Activated naive CD4-positive, alpha-beta T cell treated with anti-CD3 and anti-CD28 coated beads for 36 hours (primary cell): ENCODE measurements around the gene MLKL. TPM values are rescaled to one million over a fixed set of nuclear protein-coding genes. Genes with fewer than 3 reads are reported as not detected.
A peak's percentile ranks its signal among the peaks of the same experiment; 100 is the strongest.

Source experiments
- CTCF ChIA-PET: fragments of 350-600 bp; sonication (Branson Sonifier 250); formaldehyde crosslinking; loops from one replicate; lab custom pipeline; 2021; ENCODE audit warnings: antibody characterized with exemption; lab: Charles Lee
- DNase-seq: peaks from one replicate; pipeline ENCODE4 v3.0.0-alpha.2; 2020
- H3K27ac Mint-ChIP-seq: one replicate; pipeline ENCODE4 v1.8.0; 2021; ENCODE audit warnings: mild to moderate bottlenecking, mixed read lengths
- H3K27me3 Mint-ChIP-seq: one replicate; pipeline ENCODE4 v1.8.0; 2021; ENCODE audit warnings: low read depth, mixed read lengths
- H3K36me3 Mint-ChIP-seq: one replicate; pipeline ENCODE4 v1.8.0; 2021; ENCODE audit warnings: low read depth, mixed read lengths
- H3K4me1 Mint-ChIP-seq: one replicate; pipeline ENCODE4 v1.8.0; 2021; ENCODE audit warnings: low read depth, mixed read lengths
- H3K4me3 Mint-ChIP-seq: one replicate; pipeline ENCODE4 v1.8.0; 2021; ENCODE audit warnings: mild to moderate bottlenecking, moderate library complexity, mixed read lengths
- H3K9me3 Mint-ChIP-seq: one replicate; pipeline ENCODE4 v1.8.0; 2021; ENCODE audit warnings: mixed read lengths
- intact Hi-C: fragments of 100-400 bp; cut with micrococcal nuclease; formaldehyde crosslinking; loops from one replicate; pipeline ENCODE4 v1.15.1; 2023
- total RNA-seq, 2 experiments: library from RNA; stranded (reverse); gene quantifications; one replicate each; pipeline ENCODE4 v1.2.3, GENCODE V29; 2021

MLKL gene
- total RNA-seq, 2 experiments from 2014 or later, result 10.7 to 12.0 TPM

DNA sequence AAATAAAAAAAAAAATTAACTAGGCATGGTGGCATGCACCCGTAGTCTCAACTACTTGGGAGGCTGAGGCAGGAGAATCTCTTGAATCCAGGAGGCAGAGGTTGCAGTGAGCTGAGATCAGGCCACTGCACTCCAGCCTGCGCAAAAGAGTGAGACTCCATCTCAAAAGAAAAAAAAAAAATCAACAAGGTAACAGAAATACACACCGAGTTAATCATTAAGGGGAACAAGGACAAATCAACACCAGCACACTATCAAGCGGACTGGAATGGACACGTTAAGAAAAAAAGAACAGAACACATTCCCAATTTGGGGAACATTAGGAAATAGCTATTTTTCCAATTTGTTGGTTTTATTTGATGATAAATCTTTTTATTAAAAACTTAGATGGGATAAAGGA is 65.4 kb downstream of the MLKL start:
- CTCF ChIA-PET, result interaction anchor here (0.8 kb wide), 1 partner anchor 16 kb away, joined by 5 read pairs; no protein-coding TSS in a partner anchor
- Mint-ChIP-seq H3K27me3 (no peaks in the 10 kb centered on the region), H3K4me3 (no peak overlapping the region), H3K27ac (no peak overlapping the region), H3K4me1 (no peaks in the 10 kb centered on the region), H3K36me3 (peaks cover 44% of the 10 kb centered on the region), H3K9me3 (no peaks in the 10 kb centered on the region)
- intact Hi-C loops, result no loop called here
- DNase-seq, result no peak

DNA sequence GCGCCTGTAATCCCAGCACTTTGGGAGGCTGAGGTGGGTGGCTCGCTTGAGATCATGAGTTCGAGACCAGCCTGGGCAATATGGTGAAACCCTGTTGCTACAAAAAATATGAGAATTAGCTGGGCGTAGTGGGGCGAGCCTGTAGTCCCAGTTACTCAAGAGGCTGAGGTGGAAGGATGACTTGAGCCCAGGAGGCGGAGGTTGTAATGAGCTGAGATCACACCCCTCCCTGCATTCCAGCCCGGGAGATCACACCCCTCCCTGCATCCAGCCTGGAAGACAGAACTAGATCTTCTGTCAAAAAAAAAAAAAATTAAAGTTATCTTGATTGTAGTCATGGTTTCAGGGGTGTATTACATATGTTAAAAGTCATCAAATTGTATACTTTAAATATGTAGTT is 67.0 kb downstream of the MLKL start:
- CTCF ChIA-PET, result no interaction called here
- Mint-ChIP-seq H3K4me1 (peaks cover 7% of the 10 kb centered on the region), H3K36me3 (peaks cover 49% of the 10 kb centered on the region), H3K27me3 (no peaks in the 10 kb centered on the region), H3K9me3 (no peaks in the 10 kb centered on the region), H3K27ac (no peak overlapping the region), H3K4me3 (no peak overlapping the region)
- intact Hi-C loops, result no loop called here
- no peak for DNase-seq

DNA sequence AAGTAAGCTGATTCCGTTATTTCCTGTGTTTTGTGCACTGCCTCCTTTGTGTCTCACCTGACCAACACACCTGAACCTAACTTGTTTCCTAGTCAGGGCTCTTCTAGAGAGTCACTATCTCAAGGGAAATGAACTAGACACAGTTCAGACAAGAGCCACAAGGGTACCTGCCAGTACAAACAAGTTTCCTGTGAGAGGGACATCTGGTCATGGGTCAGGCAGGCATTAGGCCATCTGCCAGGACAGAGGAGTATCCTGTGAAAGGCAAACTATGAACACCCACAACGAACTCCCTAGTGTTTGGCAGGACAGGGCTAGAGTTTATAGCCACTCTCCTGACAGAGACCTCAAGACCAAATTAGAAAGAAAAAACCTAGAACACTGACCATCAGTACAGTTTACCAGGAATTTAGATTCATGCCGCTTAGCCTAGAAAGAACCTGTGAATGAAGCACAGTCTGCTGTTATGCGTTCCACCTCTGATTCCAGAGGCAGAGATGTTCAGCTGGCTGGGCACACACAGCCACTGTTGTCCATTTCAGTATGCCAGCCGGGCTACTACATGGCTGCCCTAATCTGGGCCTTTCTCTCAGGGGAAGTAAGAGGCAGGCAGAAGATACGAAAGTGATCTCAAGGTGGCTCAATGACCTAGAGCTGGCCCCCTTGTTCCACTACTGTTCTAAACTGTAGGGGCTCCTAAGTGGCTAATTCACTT is 73.0 kb downstream of the MLKL start:
- Mint-ChIP-seq H3K27me3 (no peaks in the 10 kb centered on the region), H3K4me3 (peak overlapping the region; percentile 29), H3K4me1 (peaks cover 48% of the 10 kb centered on the region), H3K27ac (peak overlapping the region; percentile 91), H3K36me3 (peaks cover 76% of the 10 kb centered on the region), H3K9me3 (no peaks in the 10 kb centered on the region)
- CTCF ChIA-PET, result interaction anchor here (1.0 to 1.2 kb wide), 2 partner anchors 28 to 31 kb away, joined by 4 read pairs; no protein-coding TSS in a partner anchor
- intact Hi-C loops, result loop anchor here (1.0 to 5.0 kb wide), 3 partner anchors 49 to 330 kb away; partner anchors contain the start of gene PSMD7
- DNase-seq, result no peak

DNA sequence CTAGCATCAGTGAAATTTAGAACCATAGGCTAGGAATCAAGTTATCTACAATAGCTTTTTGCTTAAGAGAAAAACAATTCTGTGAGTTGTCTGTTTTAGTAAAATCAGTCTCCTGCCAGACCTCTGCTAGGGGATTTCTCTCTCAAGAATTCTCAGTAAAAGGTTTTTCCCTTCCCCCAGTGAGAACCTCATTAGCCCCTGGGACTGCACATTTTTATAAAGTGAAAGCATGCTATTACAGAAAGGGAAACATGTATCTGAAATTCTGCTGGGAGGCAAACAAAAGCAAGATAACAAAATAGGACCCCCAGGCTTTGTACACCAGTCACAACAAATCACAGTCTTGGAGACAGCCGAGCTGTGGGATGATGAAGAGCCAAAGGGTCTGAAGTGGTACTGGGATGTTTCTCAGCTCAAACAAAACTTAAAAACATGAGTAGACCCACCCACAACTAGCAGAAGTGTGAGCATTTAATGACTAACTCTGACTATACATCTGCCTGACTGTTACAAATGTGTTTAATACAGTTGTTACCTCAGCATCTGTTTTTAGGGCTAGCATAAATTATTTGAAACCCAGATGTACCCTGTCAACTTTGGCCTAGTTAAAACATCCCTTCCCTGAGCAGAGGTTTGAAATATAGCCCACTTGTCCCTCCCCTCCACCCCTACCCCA is 73.8 kb downstream of the MLKL start:
- peak overlapping the region; percentile 17 for H3K4me3 Mint-ChIP-seq
- peak; percentile 47 for DNase-seq
- no peaks in the 10 kb centered on the region for H3K9me3 Mint-ChIP-seq
- intact Hi-C loops, result loop anchor here (1.0 to 5.0 kb wide), 7 partner anchors 20 to 330 kb away; partner anchors contain the start of genes GLG1 and PSMD7
- peaks cover 75% of the 10 kb centered on the region for H3K36me3 Mint-ChIP-seq
- no peaks in the 10 kb centered on the region for H3K27me3 Mint-ChIP-seq
- H3K4me1 Mint-ChIP-seq, result peaks cover 48% of the 10 kb centered on the region
- CTCF ChIA-PET, result interaction anchor here (0.5 to 2.1 kb wide), 4 partner anchors 10 to 36 kb away, joined by 3 to 7 read pairs (median 4); no protein-coding TSS in a partner anchor
- peak overlapping the region; percentile 91 for H3K27ac Mint-ChIP-seq

DNA sequence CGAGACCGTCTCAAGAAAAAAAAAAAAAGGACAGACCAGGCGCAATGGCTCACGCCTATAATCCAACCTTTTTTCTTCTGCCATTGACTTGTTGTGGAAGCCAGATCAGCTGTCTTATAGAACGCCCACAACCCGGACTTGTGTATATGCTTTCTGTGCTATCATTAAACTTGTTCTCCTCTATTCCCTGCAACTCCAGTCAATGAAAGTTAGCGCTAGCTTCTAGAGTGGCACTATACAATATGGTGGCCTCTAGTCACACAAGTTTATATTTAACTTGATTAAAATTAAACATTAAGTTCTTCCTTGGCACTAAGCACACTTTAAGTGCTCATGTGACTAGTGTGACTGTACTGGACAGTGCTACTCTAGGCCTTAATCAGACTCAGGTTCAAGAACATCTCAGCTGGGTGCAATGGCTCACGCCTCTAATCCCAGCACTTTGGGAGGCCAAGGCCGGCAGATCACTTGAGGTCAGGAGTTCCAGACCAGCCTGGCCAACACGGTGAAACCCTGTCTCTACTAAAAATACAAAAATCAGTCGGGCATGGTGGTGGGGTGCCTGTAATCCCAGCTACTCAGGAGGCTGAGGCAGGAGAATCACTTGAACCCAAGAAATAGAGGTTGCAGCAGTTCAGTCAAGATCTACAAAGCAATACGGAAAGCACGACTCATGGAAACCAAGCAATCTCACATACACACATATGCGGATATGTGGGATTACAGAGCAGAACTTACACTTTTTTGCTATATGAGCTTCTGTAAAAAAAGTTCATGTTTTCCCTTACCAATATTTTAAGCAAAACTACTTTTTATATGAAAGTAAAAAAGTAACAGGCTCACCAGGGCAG is 74.9 kb downstream of the MLKL start:
- H3K27ac Mint-ChIP-seq, result peak overlapping the region; percentile 91
- peak; percentile 77 for DNase-seq
- H3K36me3 Mint-ChIP-seq, result peaks cover 80% of the 10 kb centered on the region
- H3K4me1 Mint-ChIP-seq, result peaks cover 48% of the 10 kb centered on the region
- no peak overlapping the region for H3K4me3 Mint-ChIP-seq
- no peaks in the 10 kb centered on the region for H3K9me3 Mint-ChIP-seq
- CTCF ChIA-PET, result interaction anchor here (1.1 to 2.1 kb wide), 2 partner anchors 8 to 26 kb away, joined by 3 to 7 read pairs; no protein-coding TSS in a partner anchor
- H3K27me3 Mint-ChIP-seq, result no peaks in the 10 kb centered on the region
- intact Hi-C loops, result loop anchor here (1.0 to 5.0 kb wide), 6 partner anchors 18 to 328 kb away; partner anchors contain the start of genes GLG1 and PSMD7

DNA sequence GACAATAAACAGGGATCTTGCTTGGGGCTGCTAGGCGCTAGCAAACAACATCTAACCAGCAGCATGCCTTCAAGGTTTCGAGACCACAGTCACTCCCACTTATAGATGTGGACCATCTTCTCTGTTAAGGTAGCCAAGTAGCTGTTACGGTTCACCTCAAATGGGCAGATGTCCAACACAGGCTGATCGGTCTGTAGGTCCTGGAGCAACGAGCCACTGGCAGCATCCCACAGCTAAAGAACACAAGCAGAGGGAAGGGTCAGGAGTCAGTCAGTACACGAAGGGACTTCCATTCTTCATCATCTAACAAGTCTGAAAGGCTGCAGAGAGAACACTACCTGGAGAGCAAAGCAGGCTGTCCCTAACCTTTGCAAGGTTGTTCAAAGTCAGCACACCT is 76.8 kb downstream of the MLKL start:
- Mint-ChIP-seq H3K4me3 (no peak overlapping the region), H3K4me1 (peaks cover 43% of the 10 kb centered on the region), H3K9me3 (no peaks in the 10 kb centered on the region), H3K27me3 (no peaks in the 10 kb centered on the region), H3K27ac (no peak overlapping the region), H3K36me3 (peaks cover 71% of the 10 kb centered on the region)
- CTCF ChIA-PET, result interaction anchor here (1.1 kb wide), 1 partner anchor 53 kb away, joined by 3 read pairs; no protein-coding TSS in a partner anchor
- no peak for DNase-seq
- intact Hi-C loops, result no loop called here

DNA sequence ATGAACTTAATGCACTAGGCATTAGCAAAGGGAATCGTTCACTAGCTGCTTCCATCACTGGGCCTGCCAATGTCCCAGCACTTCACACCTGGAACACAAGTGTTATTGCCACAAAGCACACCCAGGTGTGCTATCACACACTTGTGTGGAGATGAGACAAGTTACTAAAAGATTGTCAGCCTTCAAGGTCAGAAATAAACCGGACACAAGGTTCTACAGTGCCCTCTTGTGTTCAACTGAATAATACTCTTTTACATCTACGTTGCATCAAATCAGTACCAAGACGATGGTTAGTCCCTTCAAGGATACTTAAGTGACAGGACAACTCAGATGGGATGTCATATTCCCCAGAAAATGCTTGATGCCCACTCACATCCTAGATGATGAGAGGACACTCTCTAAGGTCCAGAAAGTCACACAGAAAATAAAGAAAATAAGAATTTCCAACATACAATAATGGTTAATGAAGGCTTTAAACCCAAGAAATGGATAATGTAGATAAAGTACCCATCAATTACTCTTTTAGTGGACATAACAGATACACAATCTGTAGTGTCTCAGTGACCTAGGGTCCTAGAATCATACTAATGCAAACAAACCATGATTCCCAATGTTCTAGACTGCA is 77.3 kb downstream of the MLKL start:
- no peak for DNase-seq
- CTCF ChIA-PET, result interaction anchor here (0.7 to 1.7 kb wide), 6 partner anchors 13 to 157 kb away, joined by 3 to 12 read pairs (median 4); no protein-coding TSS in a partner anchor
- peaks cover 66% of the 10 kb centered on the region for H3K36me3 Mint-ChIP-seq

DNA sequence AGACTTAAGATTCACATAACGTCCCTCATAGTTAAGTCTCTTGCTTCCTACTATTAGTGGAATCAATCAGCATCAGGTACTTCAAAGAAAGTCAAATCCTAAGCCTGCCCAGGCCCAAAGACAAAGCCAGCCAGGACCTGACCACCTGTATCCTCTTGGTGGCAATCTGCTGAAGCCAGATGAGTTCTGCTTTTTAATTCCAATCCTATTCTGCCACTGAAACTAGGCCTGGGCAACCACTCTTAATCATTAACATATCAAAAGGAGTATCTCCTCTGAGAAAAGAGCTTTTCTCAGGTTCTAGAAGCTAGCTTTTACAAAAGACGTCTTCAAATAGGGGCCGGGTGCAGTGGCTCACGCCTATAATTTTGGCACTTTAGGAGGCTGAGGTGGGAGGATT is 78.7 kb downstream of the MLKL start:
- intact Hi-C loops, result no loop called here
- Mint-ChIP-seq H3K4me1 (peaks cover 37% of the 10 kb centered on the region), H3K27ac (no peak overlapping the region), H3K9me3 (no peaks in the 10 kb centered on the region), H3K27me3 (no peaks in the 10 kb centered on the region), H3K4me3 (no peak overlapping the region), H3K36me3 (peaks cover 61% of the 10 kb centered on the region)
- no peak for DNase-seq
- CTCF ChIA-PET, result interaction anchor here (1.1 to 1.7 kb wide), 3 partner anchors 133 to 156 kb away, joined by 3 to 12 read pairs (median 5); no protein-coding TSS in a partner anchor

More for the DNA sequence above, 77.3 kb downstream of the MLKL start:
- no peaks in the 10 kb centered on the region for H3K27me3 Mint-ChIP-seq
- H3K4me3 Mint-ChIP-seq, result no peak overlapping the region
- peak overlapping the region; percentile 47 for H3K27ac Mint-ChIP-seq
- intact Hi-C loops, result no loop called here
- peaks cover 38% of the 10 kb centered on the region for H3K4me1 Mint-ChIP-seq
- H3K9me3 Mint-ChIP-seq, result no peaks in the 10 kb centered on the region

Other genes starting within 250 kb of the MLKL start
- gene GLG1, start 93.7 kb downstream of the MLKL start, total RNA-seq, result 10 to 100 TPM; 60.8 to 62.0 TPM
- 100 to 1,000 TPM; 114 to 124 TPM for gene RFWD3, start 34.0 kb downstream of the MLKL start, total RNA-seq
- gene FA2H, start 74.0 kb upstream of the MLKL start, total RNA-seq, result under 1 TPM in 1 of 2 experiments, not detected in 1; 0.15 TPM